ENCODE measurements around the gene UPK2. TPM values are rescaled to one million over a fixed set of nuclear protein-coding genes. Genes with fewer than 3 reads are reported as not detected.
A peak's percentile ranks its signal among the peaks of the same experiment; 100 is the strongest.

Gene UPK2
- total RNA-seq, 2 experiments from 2014 or later: not detected

DNA sequence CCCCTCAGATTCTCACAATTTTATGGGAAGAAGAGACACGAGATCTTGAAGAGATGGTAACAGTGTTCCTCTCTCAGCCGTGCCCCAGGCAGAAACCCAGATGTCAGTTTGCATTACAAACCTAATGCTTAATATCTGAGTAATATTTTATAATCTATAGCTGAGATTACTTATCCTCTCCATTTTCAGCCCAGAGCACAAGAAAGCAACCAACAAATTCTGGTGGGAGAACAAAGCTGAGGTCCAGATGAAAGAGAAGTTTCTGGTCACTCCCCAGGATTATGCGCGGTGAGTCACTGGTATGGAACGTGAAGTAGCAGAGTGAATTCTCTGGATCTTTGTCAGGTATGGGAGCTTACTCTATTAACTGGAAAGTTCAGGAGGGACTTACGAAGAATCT is 42.7 kb downstream of the UPK2 start:
- H3K27ac Mint-ChIP-seq: peak overlapping the region; percentile 92
- no peaks in the 10 kb centered on the region for H3K9me3 Mint-ChIP-seq (ENCODE audit: insufficient read depth)
- DNase-seq (no peak), ATAC-seq (no peak)
- ChIA-PET CTCF (interaction anchor here (1.0 to 1.4 kb wide), 2 partner anchors 68 to 309 kb away, joined by 3 to 4 read pairs; no protein-coding TSS in a partner anchor), POLR2A (interaction anchor here (0.8 to 2.8 kb wide), 4 partner anchors 17 to 73 kb away, joined by 3 to 37 read pairs (median 10); partner anchors contain the start of genes RPS25 and TRAPPC4)
- no peaks in the 10 kb centered on the region for H3K27me3 Mint-ChIP-seq (ENCODE audit: low read depth)
- H3K4me3 Mint-ChIP-seq: peak overlapping the region; percentile 90
- H3K36me3 Mint-ChIP-seq (ENCODE audit: low read depth): peaks cover 52% of the 10 kb centered on the region
- H3K4me1 Mint-ChIP-seq (ENCODE audit: low read depth): peaks cover 39% of the 10 kb centered on the region

DNA sequence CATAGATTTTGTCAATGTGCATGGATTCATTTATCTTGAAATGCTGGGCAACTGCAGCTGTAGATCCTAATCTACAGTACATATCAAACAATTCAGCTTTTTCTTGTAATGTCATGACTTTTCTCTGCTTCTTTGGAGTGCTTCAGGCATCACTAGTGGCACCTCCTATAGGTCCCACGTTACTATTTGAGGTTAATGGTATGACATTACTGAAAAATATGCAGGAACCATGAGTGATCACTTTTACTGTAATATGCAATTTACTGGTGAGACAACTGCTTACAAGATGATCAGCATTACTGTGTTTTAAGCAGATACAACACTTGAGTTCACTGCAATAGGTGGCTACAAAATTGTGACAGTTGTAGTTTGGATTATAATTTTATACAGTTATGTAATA is 44.8 kb downstream of the UPK2 start:
- H3K36me3 Mint-ChIP-seq (ENCODE audit: low read depth): peaks cover 62% of the 10 kb centered on the region
- no peaks in the 10 kb centered on the region for H3K27me3 Mint-ChIP-seq (ENCODE audit: low read depth)
- ATAC-seq (no peak), DNase-seq (no peak)
- no peaks in the 10 kb centered on the region for H3K9me3 Mint-ChIP-seq (ENCODE audit: insufficient read depth)
- H3K4me1 Mint-ChIP-seq (ENCODE audit: low read depth): peaks cover 41% of the 10 kb centered on the region
- H3K27ac Mint-ChIP-seq: no peak overlapping the region
- ChIA-PET POLR2A (no interaction called here), CTCF (no interaction called here)
- H3K4me3 Mint-ChIP-seq: no peak overlapping the region

DNA sequence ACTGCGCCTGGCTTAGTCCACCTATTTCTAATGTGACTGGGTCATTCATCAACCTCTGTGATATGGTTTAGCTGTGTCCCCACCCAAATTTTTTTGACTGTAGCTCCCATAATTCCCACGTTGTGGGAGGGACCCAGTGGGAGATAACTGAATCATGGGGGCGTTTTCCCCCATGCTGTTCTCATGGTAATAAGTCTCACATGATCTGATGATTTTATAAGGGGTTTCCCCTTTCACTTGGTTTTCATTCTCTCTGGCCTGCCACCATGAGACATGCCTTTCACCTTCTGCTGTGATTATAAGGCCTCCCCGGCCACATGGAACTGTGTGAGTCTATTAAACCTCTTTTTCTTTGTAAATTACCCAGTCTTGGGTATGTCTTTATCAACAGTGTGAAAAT is 50.6 kb downstream of the UPK2 start:
- Mint-ChIP-seq H3K4me3 (no peak overlapping the region), H3K36me3 (ENCODE audit: low read depth) (peaks cover 48% of the 10 kb centered on the region), H3K9me3 (ENCODE audit: insufficient read depth) (no peaks in the 10 kb centered on the region), H3K4me1 (ENCODE audit: low read depth) (peaks cover 3% of the 10 kb centered on the region), H3K27me3 (ENCODE audit: low read depth) (no peaks in the 10 kb centered on the region), H3K27ac (no peak overlapping the region)
- CTCF ChIA-PET: no interaction called here
- ATAC-seq (no peak), DNase-seq (no peak)
- POLR2A ChIA-PET: interaction anchor here (0.7 to 1.9 kb wide), 2 partner anchors 11 to 12 kb away, joined by 3 to 4 read pairs; partner anchors contain the start of gene TRAPPC4

Small RNAs within 50 kb of the gene (microRNA-seq; reads per million reads assigned to microRNA genes)
- gene MIR4492: not detected

Other genes with a start within 250 kb of the UPK2 start
- 100 to 1,000 TPM; 143 to 152 TPM for gene DDX6, start 165.1 kb upstream of the UPK2 start, total RNA-seq
- under 1 TPM; 0.08 to 0.18 TPM for gene CXCR5, start 72.4 kb upstream of the UPK2 start, total RNA-seq
- gene BCL9L, start 30.4 kb upstream of the UPK2 start, total RNA-seq: 10 to 100 TPM; 70.0 to 70.6 TPM
- not detected for gene FOXR1, start 15.5 kb downstream of the UPK2 start, total RNA-seq
- gene CENATAC, start 41.8 kb downstream of the UPK2 start, total RNA-seq: 10 to 100 TPM; 39.3 to 41.1 TPM
- 1,000 to 10,000 TPM; 1,115 to 1,170 TPM for gene RPS25, start 62.0 kb downstream of the UPK2 start, total RNA-seq
- gene TRAPPC4, start 62.5 kb downstream of the UPK2 start, total RNA-seq: 10 to 100 TPM; 58.6 to 65.0 TPM
- gene SLC37A4, start 74.6 kb downstream of the UPK2 start, total RNA-seq: 10 to 100 TPM; 22.4 to 26.6 TPM
- gene HYOU1, start 100.9 kb downstream of the UPK2 start, total RNA-seq: 100 to 1,000 TPM; 133 to 135 TPM
- 10 to 100 TPM; 30.8 to 31.6 TPM for gene VPS11, start 111.5 kb downstream of the UPK2 start, total RNA-seq
- gene HMBS, start 128.6 kb downstream of the UPK2 start, total RNA-seq: 10 to 100 TPM; 31.0 to 32.5 TPM
- gene DPAGT1, start 145.6 kb downstream of the UPK2 start, total RNA-seq: 10 to 100 TPM; 52.5 to 57.7 TPM
- gene C2CD2L, start 151.0 kb downstream of the UPK2 start, total RNA-seq: 10 to 100 TPM; 33.2 to 35.2 TPM
- 10 to 100 TPM; 36.1 to 40.9 TPM for gene HINFP, start 165.3 kb downstream of the UPK2 start, total RNA-seq
- under 1 TPM in 1 of 2 experiments, not detected in 1; 0.18 TPM for gene ABCG4, start 192.8 kb downstream of the UPK2 start, total RNA-seq
- gene NLRX1, start 212.4 kb downstream of the UPK2 start, total RNA-seq: 10 to 100 TPM; 24.6 to 24.8 TPM
- gene NHERF4, start 229.2 kb downstream of the UPK2 start, total RNA-seq: under 1 TPM; 0.18 to 0.63 TPM